B cell (primary cell): ENCODE data around the gene RAD9A.

Experiments used
- CTCF ChIP-seq: fragments of 200-600 bp; IDR thresholded peaks from one replicate; pipeline ENCODE4 v1.8.0; 2022; ENCODE audit warnings: antibody characterized with exemption, mild to moderate bottlenecking
- EZH2 ChIP-seq: IDR thresholded peaks from 2 replicates; pipeline ENCODE4 v1.6.1; 2012; ENCODE audit warnings: borderline replicate concordance, low read depth, mild to moderate bottlenecking, moderate library complexity, low read length; ENCODE audit not compliant: insufficient read depth, poor library complexity, severe bottlenecking

GRCh38 chr11:67355794-67356386, 35.9 kb upstream of the RAD9A start:
- TF ChIP-seq CTCF: no peak
- no peak for TF ChIP-seq EZH2
